PFSK-1 (cell line): ENCODE data around the gene DNAH10.

Experiments
- FOXP2 ChIP-seq: optimal IDR thresholded peaks from 2 replicates; pipeline ENCODE3; 2011; ENCODE audit warnings: borderline replicate concordance, control low read depth, inconsistent platforms; ENCODE audit not compliant: insufficient read depth; ENCODE audit errors: extremely low read length, extremely low read depth
- POLR2AphosphoS5 ChIP-seq: IDR thresholded peaks from 2 replicates; pipeline ENCODE4 v1.6.1; 2012; ENCODE audit warnings: low read depth, mild to moderate bottlenecking, control low read depth, low read length, moderate library complexity
- SIN3A ChIP-seq: IDR thresholded peaks from 2 replicates; pipeline ENCODE4 v1.6.1; 2012; ENCODE audit warnings: mild to moderate bottlenecking, low read length, moderate library complexity, borderline replicate concordance; ENCODE audit not compliant: insufficient read depth
- TAF1 ChIP-seq: IDR thresholded peaks from 2 replicates; pipeline ENCODE4 v1.6.1; 2012; ENCODE audit warnings: low read length, control low read depth, borderline replicate concordance; ENCODE audit not compliant: insufficient read depth
- TF ChIP-seq, protein P1 (sequence below), 2 experiments: IDR thresholded peaks; 2 replicates each; pipeline versions ENCODE4 v1.6.1 to v1.8.0; 2011 to 2012; ENCODE audit warnings: low read depth in 2 of 2, low read length in 2 of 2, control low read depth in 1 of 2, inconsistent platforms in 1 of 2, mild to moderate bottlenecking in 1 of 2, moderate library complexity in 1 of 2; ENCODE audit not compliant: insufficient read depth in 1 of 2

Gene DNAH10

DNA sequence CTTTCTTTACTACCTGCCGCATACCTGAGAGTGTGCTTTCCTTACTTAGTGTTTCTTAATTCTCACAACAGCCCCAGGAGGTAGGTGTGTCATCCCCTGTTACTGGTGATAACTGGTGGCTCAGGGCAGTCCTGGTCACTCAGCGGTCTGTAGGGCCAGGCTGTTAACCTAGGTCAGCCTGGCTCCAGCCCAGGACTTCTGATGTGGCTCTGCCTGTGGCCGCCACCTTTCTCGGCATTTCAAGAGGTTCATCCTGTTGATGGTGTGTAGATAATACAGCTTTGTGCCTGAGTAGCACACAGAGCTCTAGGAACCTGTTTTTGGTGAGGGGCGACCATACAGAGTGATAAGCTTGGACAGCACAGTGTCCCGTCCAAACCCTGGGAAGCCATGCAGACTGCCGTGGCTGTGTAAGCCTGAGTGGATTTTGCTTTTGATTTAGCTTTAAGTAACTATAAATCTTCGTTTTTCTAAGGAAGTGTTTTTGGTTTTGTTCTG is 11.9 kb upstream of the DNAH10 start:
- no peak for TF ChIP-seq TAF1

DNA sequence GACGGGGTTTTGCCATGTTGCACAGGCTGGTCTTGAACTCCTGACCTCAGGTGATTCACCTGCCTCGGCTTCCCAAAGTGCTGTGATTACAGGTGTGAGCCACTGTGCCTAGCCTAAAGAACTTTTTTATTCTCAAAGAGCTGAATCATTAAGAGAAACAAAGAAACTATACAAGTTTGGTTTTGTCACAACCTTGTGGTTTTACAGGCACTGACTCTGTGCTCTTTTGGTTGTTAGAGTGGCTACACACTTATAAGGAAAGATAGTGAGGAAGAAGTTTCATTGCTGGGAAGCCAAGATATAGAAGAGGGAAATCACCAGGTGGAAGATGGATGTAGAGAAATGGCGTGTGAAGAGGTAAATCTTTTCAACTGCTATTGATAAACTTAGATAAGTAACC is 10.1 kb upstream of the DNAH10 start:
- TF ChIP-seq TAF1 (no peak), FOXP2 (no peak), POLR2AphosphoS5 (no peak), SIN3A (no peak)
- TF ChIP-seq, protein P1, sequence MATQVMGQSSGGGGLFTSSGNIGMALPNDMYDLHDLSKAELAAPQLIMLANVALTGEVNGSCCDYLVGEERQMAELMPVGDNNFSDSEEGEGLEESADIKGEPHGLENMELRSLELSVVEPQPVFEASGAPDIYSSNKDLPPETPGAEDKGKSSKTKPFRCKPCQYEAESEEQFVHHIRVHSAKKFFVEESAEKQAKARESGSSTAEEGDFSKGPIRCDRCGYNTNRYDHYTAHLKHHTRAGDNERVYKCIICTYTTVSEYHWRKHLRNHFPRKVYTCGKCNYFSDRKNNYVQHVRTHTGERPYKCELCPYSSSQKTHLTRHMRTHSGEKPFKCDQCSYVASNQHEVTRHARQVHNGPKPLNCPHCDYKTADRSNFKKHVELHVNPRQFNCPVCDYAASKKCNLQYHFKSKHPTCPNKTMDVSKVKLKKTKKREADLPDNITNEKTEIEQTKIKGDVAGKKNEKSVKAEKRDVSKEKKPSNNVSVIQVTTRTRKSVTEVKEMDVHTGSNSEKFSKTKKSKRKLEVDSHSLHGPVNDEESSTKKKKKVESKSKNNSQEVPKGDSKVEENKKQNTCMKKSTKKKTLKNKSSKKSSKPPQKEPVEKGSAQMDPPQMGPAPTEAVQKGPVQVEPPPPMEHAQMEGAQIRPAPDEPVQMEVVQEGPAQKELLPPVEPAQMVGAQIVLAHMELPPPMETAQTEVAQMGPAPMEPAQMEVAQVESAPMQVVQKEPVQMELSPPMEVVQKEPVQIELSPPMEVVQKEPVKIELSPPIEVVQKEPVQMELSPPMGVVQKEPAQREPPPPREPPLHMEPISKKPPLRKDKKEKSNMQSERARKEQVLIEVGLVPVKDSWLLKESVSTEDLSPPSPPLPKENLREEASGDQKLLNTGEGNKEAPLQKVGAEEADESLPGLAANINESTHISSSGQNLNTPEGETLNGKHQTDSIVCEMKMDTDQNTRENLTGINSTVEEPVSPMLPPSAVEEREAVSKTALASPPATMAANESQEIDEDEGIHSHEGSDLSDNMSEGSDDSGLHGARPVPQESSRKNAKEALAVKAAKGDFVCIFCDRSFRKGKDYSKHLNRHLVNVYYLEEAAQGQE (IDR thresholded peaks at IDR 0.05; ENCODE audit: insufficient read depth in 1 of 2, low read depth in 2 of 2, low read length in 2 of 2), result no peak

DNA sequence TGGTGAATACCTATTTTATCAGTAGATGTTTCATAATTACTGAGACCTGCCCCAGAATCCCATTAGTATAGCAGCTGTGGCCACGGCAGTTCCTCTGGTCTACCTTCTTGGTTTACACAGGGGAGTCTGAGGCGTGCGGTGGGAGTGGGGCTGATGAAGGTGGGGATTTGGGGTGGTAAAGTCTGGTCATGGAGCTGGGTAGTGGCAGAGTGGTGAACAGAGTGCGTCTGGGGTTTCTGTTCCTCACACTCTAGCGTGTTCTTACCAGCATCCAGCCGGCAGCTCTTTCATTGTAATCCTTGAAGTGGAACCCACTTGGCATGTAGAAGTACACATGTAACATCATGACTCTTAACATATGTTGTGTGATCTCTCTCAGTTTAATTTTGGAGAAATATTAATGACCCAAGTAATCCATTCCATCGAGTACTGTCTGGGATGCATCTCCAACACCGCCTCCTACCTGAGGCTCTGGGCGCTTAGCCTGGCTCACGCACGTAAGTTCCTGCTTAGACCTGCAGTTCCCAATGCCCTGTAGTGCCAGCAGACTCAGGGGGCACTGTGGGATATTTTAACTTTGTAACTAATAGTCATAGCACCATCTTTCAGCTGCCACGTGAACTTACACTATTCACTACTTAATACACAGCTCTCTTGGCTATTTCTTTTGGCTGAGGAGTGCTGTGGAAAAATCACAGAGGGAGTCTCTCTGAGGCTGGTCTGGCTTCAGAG is 7.9 kb upstream of the DNAH10 start:
- TF ChIP-seq SIN3A (no peak), POLR2AphosphoS5 (no peak), FOXP2 (no peak), TAF1 (no peak)
- TF ChIP-seq, protein P1 (IDR thresholded peaks at IDR 0.05; ENCODE audit: insufficient read depth in 1 of 2, low read depth in 2 of 2, low read length in 2 of 2), result no peak

DNA sequence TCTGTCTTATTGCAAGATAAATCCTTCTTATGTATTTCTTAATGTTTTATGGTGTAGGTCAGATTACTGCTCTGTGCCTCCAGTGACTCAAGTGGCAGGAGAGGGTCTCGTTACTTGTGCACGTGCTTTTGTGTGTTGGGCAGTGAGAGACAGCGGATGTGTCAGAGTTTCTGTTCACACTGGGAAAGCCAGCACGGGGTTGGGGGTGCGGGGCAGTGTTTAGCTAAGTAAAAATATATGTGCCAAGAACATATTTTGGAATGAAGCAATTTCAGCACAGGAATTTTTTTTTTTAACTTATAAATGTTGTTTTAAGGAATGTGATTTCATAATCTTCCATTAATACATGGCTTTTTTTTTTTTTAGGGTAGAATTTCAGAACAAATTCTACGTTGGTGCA is 4.5 kb upstream of the DNAH10 start:
- TF ChIP-seq, protein P1 (IDR thresholded peaks at IDR 0.05; ENCODE audit: insufficient read depth in 1 of 2, low read depth in 2 of 2, low read length in 2 of 2), result no peak
- TF ChIP-seq POLR2AphosphoS5 (no peak), SIN3A (no peak), TAF1 (no peak), FOXP2 (no peak)

DNA sequence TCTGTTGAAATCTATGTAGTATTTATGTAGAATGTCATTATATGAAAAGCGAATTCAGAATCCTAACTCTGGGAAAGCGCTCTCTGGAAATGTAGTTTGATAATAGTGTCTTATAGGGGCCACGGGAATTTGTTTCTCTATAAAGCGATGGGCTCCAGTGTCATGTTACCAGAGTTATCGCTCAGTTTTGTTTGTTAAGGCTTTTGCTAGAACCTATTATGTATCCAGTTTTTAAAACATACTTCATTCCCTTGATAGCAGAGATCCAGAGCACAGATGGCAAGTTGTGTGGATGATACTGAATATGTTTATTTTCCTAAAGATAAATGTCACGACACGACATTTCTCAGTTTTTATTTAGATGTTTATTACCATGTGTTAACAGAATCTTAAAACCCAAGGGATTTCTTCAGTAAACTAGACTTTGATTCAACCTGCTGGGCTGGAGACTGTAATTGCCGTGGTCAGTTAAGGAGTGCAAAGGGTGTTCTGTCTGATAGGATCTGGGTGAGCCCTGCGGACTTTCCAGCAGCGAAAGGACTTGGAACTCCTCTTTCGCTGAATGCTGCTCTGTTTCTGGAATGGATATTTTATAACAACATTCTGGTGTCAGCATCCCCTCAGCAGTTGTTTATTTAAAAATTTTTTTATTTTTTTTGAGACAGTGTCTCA is 1.7 kb upstream of the DNAH10 start:
- no peak for TF ChIP-seq SIN3A
- TF ChIP-seq TAF1, result no peak
- no peak for TF ChIP-seq FOXP2
- TF ChIP-seq, protein P1 (IDR thresholded peaks at IDR 0.05; ENCODE audit: insufficient read depth in 1 of 2, low read depth in 2 of 2, low read length in 2 of 2), result no peak
